ENCODE measurements around the gene VAV3.

The VAV3 gene

DNA sequence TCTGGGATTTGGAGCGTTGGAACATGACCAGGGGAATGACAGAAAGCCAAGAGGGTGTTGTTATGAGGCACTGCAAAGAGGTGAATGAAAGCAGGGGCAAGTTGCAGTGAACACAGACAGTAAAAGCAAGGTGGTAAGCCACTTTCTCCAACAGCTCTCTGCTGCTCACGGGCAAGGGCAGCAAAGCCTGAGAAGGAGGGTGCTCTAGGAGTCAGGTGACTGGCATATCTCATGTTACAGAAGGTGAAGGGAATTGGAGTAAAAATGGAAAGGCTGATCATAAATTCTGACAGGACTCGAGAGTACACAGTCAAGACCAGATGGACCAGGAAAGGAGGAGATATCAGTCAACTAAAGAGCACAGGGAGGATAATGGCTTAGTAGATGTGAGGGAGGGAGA lies 14.5 kb downstream of the VAV3 start:
- H3K4me3 ChIP-seq (ENCODE audit: low read depth, low read length), result no peak overlapping the region
- ChIA-PET CTCF (no interaction called here), POLR2A (no interaction called here)
- DNase-seq (ENCODE audit: low read depth, low spot score), result no peak
- TF ChIP-seq, protein P1, sequence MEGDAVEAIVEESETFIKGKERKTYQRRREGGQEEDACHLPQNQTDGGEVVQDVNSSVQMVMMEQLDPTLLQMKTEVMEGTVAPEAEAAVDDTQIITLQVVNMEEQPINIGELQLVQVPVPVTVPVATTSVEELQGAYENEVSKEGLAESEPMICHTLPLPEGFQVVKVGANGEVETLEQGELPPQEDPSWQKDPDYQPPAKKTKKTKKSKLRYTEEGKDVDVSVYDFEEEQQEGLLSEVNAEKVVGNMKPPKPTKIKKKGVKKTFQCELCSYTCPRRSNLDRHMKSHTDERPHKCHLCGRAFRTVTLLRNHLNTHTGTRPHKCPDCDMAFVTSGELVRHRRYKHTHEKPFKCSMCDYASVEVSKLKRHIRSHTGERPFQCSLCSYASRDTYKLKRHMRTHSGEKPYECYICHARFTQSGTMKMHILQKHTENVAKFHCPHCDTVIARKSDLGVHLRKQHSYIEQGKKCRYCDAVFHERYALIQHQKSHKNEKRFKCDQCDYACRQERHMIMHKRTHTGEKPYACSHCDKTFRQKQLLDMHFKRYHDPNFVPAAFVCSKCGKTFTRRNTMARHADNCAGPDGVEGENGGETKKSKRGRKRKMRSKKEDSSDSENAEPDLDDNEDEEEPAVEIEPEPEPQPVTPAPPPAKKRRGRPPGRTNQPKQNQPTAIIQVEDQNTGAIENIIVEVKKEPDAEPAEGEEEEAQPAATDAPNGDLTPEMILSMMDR (IDR thresholded peaks at IDR 0.05; ENCODE audit: insufficient read depth, low read length, missing control alignments), result no peak

DNA sequence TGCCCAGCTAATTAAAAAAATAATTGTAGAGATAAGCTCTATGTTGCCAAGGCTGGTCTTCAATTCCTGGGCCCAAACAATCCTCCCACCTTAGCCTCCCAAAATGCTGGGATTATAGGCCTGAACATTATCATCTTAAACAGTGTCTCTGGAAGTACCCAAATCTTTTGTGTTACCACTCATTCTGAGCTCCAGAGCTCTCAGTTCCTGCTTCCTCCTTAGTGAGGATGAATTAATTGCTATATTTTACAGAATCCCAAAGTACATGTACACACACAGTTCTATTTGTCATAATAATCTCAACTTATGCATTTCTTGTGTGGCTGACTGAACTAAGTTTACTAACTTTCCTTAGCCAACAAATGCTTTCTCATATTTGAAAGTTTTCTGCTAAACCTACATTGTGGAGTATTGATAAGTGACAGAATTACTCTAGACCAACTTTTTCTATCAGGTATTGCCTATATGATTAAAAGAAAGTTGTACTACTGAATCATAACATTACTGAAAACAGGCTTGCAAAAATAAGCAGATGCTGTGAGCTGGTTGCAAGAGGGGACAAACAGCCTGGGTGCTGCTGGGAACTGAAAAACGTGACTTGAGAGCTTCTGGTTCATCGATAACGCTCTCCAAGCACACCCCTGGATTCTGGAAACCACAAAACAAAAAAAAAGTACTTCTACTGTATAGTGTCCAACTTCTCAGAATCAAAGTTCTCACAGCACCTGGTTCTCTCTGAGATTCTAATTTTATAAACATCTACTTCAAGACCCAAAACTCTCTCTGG lies 15.3 kb downstream of the VAV3 start:
- TF ChIP-seq, protein P1 (IDR thresholded peaks at IDR 0.05; ENCODE audit: insufficient read depth, low read length, missing control alignments), result no peak
- DNase-seq (ENCODE audit: low read depth, low spot score), result no peak
- POLR2A ChIA-PET, result no interaction called here
- H3K4me3 ChIP-seq (ENCODE audit: low read depth, low read length), result no peak overlapping the region
- CTCF ChIA-PET, result no interaction called here

DNA sequence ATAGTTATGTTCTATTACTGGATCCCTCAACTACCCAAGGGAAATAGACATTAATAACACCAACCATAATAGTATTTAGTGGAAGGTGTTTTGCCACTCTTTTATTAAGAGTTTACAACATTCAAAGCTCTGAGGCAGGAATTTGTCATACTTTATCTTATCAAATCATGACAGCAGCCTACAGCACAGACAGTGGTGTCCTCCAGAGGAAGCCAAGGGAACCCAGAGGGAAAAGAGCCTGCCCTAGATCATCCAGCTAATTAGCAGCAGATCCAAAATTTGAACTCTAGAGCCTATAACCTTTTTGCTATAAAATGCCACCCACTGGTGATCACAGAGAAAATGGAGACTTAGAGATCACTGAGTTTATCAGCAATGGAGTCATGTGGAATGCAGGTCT lies 18.2 kb downstream of the VAV3 start:
- no peak for DNase-seq (ENCODE audit: low read depth, low spot score)
- TF ChIP-seq, protein P1 (IDR thresholded peaks at IDR 0.05; ENCODE audit: insufficient read depth, low read length, missing control alignments), result no peak
- CTCF ChIA-PET, result no interaction called here
- POLR2A ChIA-PET, result no interaction called here
- H3K4me3 ChIP-seq (ENCODE audit: low read depth, low read length), result no peak overlapping the region

DNA sequence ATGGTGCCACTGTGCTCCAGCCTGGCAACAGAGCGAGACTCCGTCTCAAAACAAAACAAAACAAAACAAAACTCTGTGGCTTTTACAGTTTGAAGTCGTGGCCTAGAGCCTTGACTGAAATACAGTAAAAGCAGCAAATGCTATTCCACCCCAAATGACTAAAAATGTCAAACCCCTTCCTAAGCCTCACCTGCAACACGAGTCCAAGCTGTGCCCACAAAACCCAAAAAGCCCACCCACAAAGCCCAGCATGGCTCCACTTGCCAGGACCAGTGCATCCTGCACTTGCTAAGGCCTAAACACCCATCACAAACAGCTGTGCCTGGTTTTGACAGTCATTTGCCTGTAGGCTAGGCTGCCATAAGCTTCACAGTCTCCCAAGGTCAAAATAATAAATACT lies 21.3 kb downstream of the VAV3 start:
- ChIA-PET POLR2A (no interaction called here), CTCF (no interaction called here)
- H3K4me3 ChIP-seq (ENCODE audit: low read depth, low read length), result no peak overlapping the region
- no peak for DNase-seq (ENCODE audit: low read depth, low spot score)
- TF ChIP-seq, protein P1 (IDR thresholded peaks at IDR 0.05; ENCODE audit: insufficient read depth, low read length, missing control alignments), result no peak

DNA sequence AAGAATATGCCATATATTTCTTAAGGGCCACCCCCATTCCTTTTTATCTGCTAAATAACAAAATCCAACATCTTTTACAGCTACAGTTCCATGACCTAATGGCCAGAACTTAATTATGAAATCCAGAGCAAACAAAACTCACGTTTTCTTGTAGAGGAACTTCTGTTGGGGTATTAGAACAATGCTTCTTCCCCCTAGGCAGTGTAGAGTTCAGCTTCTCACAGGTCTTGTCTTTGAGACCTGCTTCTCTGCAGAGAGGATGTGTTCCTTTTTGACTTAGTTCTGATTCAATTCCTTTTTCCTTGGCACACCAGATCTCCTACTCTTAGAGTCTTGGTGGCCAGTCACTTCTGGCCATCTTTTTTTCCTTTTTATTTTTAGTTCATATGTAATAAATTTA lies 22.2 kb downstream of the VAV3 start:
- ChIA-PET POLR2A (no interaction called here), CTCF (no interaction called here)
- no peak overlapping the region for H3K4me3 ChIP-seq (ENCODE audit: low read depth, low read length)
- TF ChIP-seq, protein P1 (IDR thresholded peaks at IDR 0.05; ENCODE audit: insufficient read depth, low read length, missing control alignments), result no peak
- DNase-seq (ENCODE audit: low read depth, low spot score), result no peak

DNA sequence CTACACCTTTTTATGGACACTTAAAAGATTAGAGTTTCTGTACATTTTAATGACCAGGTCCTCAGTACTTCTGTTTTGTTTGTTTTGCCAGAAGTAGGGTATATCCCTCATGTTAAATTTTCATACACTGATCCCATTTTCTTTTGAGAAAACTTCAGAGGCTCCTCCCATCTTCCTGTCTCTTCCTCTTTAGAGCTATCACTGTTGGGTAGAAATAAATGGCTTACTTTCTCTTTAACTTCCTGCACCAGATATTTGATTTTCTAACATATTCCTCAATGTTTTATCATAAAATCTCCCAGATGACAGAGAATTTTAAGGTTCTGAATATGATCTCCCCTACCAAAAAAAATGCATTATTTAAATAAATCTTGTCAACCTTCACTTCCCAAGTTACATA lies 23.4 kb downstream of the VAV3 start:
- POLR2A ChIA-PET, result no interaction called here
- DNase-seq (ENCODE audit: low read depth, low spot score), result no peak
- H3K4me3 ChIP-seq (ENCODE audit: low read depth, low read length), result no peak overlapping the region
- CTCF ChIA-PET, result no interaction called here
- TF ChIP-seq, protein P1 (IDR thresholded peaks at IDR 0.05; ENCODE audit: insufficient read depth, low read length, missing control alignments), result no peak

Measured in AG04449 (cell line).